GM23338 (cell line): Measurements from ENCODE around the gene STK17A.

Experiments used
- CREB1 ChIP-seq: fragments of 250-450 bp; sonication (Bioruptor Pico); IDR thresholded peaks from 2 replicates; pipeline ENCODE4 v1.5.0; 2020; ENCODE audit warnings: low read depth, mild to moderate bottlenecking, moderate library complexity
- CTCF ChIP-seq, 2 experiments: fragments of 200-600 bp in 1 of 2; sonication (generic) in 1 of 2; conservative IDR thresholded peaks; 2 replicates each; pipeline versions ENCODE4 v1.5.1 to v1.6.1; 2016 to 2017; ENCODE audit warnings: antibody characterized with exemption in 2 of 2, low read depth in 2 of 2, mild to moderate bottlenecking in 2 of 2, moderate library complexity in 1 of 2
- EZH2 ChIP-seq: fragments of 200-600 bp; sonication (generic); IDR thresholded peaks from one replicate; pipeline ENCODE4 v1.8.0; 2017; ENCODE audit warnings: antibody characterized with exemption, mild to moderate bottlenecking, low read depth; ENCODE audit not compliant: unreplicated experiment
- EZH2phosphoT487 ChIP-seq: fragments of 200-600 bp; sonication (generic); IDR thresholded peaks from one replicate; pipeline ENCODE4 v1.8.1; 2018; ENCODE audit warnings: antibody characterized with exemption; ENCODE audit not compliant: unreplicated experiment
- JUNB ChIP-seq: IDR thresholded peaks from one replicate; pipeline ENCODE4 v1.6.1; 2016; ENCODE audit warnings: antibody characterized with exemption; ENCODE audit not compliant: unreplicated experiment
- POLR2AphosphoS5 ChIP-seq: IDR thresholded peaks from 2 replicates; pipeline ENCODE4 v1.6.1; 2016; ENCODE audit warnings: antibody characterized with exemption, low read depth
- ZNF331 ChIP-seq: fragments of 250-450 bp; sonication (Bioruptor Pico); IDR thresholded peaks from 2 replicates; pipeline ENCODE4 v1.5.0; 2020; ENCODE audit warnings: low read depth, mild to moderate bottlenecking, moderate library complexity
- TF ChIP-seq, protein P1 (sequence below): IDR thresholded peaks from 2 replicates; pipeline ENCODE4 v1.6.1; 2016; ENCODE audit warnings: antibody characterized with exemption
- TF ChIP-seq, protein P2 (sequence below): IDR thresholded peaks from one replicate; pipeline ENCODE4 v1.6.1; 2018; ENCODE audit warnings: antibody characterized with exemption; ENCODE audit not compliant: unreplicated experiment

DNA sequence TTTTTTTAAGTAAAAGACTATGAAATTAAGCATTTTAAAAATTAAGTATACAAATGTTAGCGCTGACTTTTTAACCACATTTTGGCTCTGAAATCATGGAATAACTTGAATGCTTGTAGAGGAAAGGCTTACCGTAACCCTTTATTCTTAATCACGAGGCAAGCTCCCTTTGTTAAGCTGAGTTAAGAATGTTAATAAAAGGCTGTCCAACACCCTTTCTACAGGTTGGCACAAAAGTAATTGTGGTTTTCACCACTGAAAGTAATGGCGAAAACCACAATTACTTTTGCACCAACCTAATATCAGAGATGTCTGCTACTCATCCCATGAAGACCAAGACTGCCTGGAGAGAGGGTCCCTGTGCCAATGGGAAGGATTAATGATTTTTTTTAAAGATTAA lies 70.6 kb downstream of the STK17A start:
- no peak for TF ChIP-seq CTCF (conservative IDR thresholded peaks at IDR 0.05; ENCODE audit: low read depth in 2 of 2)
- TF ChIP-seq CREB1 = no peak
- TF ChIP-seq EZH2phosphoT487 = no peak
- TF ChIP-seq POLR2AphosphoS5 = no peak
- TF ChIP-seq ZNF331 = no peak
- no peak for TF ChIP-seq JUNB
- TF ChIP-seq, protein P1, sequence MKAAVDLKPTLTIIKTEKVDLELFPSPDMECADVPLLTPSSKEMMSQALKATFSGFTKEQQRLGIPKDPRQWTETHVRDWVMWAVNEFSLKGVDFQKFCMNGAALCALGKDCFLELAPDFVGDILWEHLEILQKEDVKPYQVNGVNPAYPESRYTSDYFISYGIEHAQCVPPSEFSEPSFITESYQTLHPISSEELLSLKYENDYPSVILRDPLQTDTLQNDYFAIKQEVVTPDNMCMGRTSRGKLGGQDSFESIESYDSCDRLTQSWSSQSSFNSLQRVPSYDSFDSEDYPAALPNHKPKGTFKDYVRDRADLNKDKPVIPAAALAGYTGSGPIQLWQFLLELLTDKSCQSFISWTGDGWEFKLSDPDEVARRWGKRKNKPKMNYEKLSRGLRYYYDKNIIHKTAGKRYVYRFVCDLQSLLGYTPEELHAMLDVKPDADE = no peak
- no peak for TF ChIP-seq EZH2
- TF ChIP-seq, protein P2, sequence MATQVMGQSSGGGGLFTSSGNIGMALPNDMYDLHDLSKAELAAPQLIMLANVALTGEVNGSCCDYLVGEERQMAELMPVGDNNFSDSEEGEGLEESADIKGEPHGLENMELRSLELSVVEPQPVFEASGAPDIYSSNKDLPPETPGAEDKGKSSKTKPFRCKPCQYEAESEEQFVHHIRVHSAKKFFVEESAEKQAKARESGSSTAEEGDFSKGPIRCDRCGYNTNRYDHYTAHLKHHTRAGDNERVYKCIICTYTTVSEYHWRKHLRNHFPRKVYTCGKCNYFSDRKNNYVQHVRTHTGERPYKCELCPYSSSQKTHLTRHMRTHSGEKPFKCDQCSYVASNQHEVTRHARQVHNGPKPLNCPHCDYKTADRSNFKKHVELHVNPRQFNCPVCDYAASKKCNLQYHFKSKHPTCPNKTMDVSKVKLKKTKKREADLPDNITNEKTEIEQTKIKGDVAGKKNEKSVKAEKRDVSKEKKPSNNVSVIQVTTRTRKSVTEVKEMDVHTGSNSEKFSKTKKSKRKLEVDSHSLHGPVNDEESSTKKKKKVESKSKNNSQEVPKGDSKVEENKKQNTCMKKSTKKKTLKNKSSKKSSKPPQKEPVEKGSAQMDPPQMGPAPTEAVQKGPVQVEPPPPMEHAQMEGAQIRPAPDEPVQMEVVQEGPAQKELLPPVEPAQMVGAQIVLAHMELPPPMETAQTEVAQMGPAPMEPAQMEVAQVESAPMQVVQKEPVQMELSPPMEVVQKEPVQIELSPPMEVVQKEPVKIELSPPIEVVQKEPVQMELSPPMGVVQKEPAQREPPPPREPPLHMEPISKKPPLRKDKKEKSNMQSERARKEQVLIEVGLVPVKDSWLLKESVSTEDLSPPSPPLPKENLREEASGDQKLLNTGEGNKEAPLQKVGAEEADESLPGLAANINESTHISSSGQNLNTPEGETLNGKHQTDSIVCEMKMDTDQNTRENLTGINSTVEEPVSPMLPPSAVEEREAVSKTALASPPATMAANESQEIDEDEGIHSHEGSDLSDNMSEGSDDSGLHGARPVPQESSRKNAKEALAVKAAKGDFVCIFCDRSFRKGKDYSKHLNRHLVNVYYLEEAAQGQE = no peak
